ENCODE measurements around the gene HBG1. TPM values are rescaled to one million over a fixed set of nuclear protein-coding genes. Genes with fewer than 3 reads are reported as not detected.

HBG1 gene
- total RNA-seq, 2 experiments from 2014 or later = not detected

DNA sequence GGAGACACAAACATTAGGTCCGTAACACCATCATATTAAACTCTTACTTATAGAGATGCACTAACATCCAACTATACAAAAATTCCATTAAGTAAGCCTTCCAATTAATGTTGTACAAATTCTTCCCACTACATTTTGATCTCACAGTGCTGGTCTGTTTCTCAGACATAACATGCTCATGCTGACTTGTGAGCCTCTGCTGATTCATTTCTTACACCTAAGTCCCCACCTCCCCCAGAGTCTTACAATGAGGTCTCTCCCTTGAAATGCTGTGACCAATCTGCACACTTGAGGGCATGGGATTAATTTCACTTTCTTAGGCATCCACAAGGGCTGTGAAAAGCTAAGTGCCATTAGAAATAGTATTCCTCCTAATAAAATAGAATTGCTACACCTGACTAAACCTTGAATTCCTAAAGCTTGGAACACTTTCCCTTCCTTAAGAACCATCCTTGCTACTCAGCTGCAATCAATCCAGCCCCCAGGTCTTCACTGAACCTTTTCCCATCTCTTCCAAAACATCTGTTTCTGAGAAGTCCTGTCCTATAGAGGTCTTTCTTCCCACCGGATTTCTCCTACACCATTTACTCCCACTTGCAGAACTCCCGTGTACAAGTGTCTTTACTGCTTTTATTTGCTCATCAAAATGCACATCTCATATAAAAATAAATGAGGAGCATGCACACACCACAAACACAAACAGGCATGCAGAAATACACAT is 2.0 kb downstream of the HBG1 start:
- Mint-ChIP-seq H3K27me3 (peaks cover 4% of the 10 kb centered on the region), H3K4me3 (no peak overlapping the region), H3K27ac (no peak overlapping the region), H3K9me3 (no peaks in the 10 kb centered on the region), H3K36me3 (no peaks in the 10 kb centered on the region), H3K4me1 (no peaks in the 10 kb centered on the region)
- DNase-seq (no peak), ATAC-seq (ENCODE audit: low read depth) (no peak)
- POLR2A ChIA-PET = no interaction called here

DNA sequence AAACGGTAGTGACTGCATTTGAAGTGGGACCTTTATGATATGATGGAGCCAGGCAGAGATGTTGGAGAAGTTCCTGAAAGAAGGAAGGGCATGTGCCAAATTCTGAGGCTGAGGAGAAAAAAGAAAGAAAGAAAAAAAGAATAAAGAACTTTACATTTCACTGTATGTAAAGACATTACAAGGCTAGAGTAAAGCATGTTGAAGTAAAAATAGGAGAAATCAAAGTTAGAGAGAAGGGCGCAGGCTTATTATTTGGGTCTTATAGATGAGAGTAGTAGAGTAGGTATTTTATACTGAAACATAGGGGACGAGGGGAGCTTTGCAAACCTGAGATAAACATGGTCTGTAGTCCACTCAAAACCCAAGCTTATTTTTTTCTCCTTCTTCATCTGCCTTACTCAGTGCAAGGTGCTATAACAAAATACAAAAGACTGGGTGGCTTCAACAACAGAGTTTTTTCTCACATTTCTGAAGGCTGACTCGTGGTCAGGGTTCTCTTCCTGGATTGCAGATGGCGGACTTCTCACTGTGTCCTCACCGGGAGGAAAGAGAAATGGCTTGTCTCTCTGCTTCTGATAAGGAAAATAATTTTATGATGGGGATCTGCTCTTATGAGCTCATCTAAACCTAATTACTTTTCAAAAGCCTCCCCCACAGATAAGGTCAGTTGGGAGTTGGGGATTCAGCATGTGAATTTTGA is 2.7 kb downstream of the HBG1 start:
- Mint-ChIP-seq H3K9me3 (no peaks in the 10 kb centered on the region), H3K27me3 (peaks cover 4% of the 10 kb centered on the region), H3K4me1 (no peaks in the 10 kb centered on the region), H3K4me3 (no peak overlapping the region), H3K36me3 (no peaks in the 10 kb centered on the region), H3K27ac (no peak overlapping the region)
- POLR2A ChIA-PET = no interaction called here
- ATAC-seq (ENCODE audit: low read depth) (no peak), DNase-seq (no peak)

DNA sequence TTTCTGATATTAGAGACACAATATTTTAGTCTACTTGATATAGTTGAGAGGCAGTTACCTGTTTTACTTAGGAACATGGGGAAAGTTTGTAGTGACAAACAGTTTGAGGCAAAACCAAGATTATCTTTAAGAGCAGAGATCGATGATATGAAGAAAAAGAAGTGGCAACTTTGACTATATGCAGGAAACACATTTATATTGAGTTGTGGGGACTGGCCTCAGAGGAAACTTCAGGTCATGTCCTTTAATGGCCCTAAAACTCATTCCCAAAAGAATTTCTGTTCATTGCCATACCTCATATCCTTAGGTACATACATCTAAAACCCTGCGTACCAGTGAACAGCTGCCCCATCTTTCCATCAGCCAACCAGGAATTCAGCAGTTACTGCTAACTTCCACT is 4.5 kb downstream of the HBG1 start:
- DNase-seq = no peak

DNA sequence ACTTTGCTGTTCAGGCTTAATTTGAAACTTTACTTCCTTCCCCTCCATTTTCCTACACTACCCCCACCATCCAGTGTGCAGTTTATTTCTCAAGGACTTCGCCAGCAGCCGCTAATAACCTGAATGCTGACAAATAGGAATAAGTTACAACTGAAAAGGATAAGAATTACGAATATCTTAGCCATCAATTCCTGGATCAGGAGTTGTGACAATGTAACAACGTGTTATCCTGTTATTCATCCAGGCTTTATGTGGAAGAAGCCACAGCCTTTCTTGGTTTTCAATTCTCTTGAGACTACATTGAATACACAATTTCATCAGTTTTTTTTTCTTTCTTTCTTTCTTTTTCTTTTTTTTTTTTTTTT is 5.9 kb downstream of the HBG1 start:
- Mint-ChIP-seq H3K36me3 (no peaks in the 10 kb centered on the region), H3K4me3 (no peak overlapping the region), H3K27ac (no peak overlapping the region), H3K9me3 (no peaks in the 10 kb centered on the region), H3K4me1 (no peaks in the 10 kb centered on the region), H3K27me3 (peaks cover 3% of the 10 kb centered on the region)
- POLR2A ChIA-PET = no interaction called here
- ATAC-seq (ENCODE audit: low read depth) (no peak), DNase-seq (no peak)

More for the DNA sequence above, 4.5 kb downstream of the HBG1 start:
- ATAC-seq (ENCODE audit: low read depth) = no peak
- H3K4me3 Mint-ChIP-seq = no peak overlapping the region
- POLR2A ChIA-PET = no interaction called here
- no peak overlapping the region for H3K27ac Mint-ChIP-seq
- H3K4me1 Mint-ChIP-seq = no peaks in the 10 kb centered on the region
- no peaks in the 10 kb centered on the region for H3K9me3 Mint-ChIP-seq
- no peaks in the 10 kb centered on the region for H3K36me3 Mint-ChIP-seq
- H3K27me3 Mint-ChIP-seq = peaks cover 2% of the 10 kb centered on the region

DNA sequence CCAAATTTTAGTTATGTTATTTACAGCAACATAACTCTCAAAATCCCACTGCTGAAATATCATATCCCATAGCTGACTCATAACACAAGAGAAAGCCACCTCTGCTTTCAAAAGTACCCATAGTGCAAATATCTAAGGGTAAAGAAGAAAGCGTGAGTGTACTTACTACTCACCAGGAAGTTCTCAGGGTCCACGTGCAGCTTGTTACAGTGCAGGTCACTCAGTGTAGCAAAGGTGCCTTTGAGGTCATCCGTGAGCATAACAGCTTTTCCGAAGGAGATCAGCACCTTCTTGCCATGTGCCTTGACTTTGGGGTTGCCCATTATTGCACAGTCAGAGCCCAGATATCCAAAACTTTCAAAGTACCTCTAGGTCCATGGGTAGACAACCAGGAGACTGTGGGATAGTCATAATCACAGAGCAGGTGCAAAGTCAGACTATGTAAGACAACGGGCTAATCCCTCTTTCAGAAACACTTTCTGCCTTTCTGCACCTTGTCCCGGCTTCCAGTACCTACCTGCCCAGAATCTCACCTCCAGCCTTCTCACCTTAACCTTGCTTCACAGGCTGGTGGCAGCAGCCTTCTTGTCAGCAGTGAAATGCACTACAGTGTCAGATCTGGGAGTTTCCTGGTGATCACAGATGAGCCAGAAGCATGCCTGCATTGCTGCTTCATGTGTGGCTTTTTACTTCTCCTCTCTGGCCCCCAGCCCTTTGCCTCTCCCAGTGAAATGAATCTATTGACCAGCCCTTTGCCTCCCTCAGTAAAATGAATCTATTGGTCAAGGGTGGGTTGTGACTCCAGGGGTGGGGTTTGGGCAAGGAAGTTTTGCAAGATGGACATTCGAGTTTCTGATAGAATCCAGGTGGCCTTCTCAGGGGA is 6.5 kb downstream of the HBG1 start:
- Mint-ChIP-seq H3K4me1 (no peaks in the 10 kb centered on the region), H3K9me3 (no peaks in the 10 kb centered on the region), H3K27ac (no peak overlapping the region), H3K27me3 (peaks cover 3% of the 10 kb centered on the region), H3K36me3 (no peaks in the 10 kb centered on the region), H3K4me3 (no peak overlapping the region)
- ATAC-seq (ENCODE audit: low read depth) (no peak), DNase-seq (no peak)
- POLR2A ChIA-PET = no interaction called here

DNA sequence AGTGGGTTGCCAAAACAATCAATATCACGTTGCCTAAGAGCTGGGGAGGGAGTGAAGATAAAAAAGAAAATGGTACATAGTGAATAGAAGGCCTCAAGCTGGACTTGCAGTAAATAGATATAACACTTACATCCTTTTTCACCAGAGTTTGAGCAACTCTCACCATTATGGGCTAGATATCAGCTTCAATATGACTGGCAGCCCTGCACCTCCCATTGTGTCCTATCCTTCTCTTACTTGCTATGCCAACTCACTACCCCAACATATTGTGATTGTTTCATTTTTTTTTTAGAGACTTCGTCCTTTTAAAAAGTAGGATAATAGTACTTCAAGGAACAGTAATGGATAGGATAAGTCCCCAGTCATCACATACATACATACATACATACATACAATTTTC is 7.4 kb downstream of the HBG1 start:
- ATAC-seq (ENCODE audit: low read depth) (no peak), DNase-seq (no peak)
- Mint-ChIP-seq H3K4me1 (no peaks in the 10 kb centered on the region), H3K27ac (no peak overlapping the region), H3K9me3 (no peaks in the 10 kb centered on the region), H3K4me3 (no peak overlapping the region), H3K36me3 (no peaks in the 10 kb centered on the region), H3K27me3 (peaks cover 2% of the 10 kb centered on the region)
- POLR2A ChIA-PET = no interaction called here

DNA sequence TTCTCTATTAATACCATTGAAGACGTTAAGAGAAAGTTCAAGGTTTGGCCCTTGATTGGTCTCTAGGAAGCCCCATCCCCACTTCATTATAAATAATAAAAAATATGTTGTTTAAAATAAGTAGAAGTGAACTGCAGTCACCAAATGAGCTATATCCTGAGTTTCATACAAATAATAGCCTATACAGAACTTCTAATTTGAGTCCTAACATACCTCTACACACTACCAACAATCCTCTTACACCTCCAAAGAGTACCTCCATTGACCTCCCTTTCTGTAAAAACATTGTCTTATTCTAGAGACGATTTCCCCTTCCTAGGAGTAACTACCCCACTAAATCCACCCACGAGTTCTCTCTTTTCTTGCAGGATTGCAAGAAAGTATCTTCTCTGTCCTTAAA is 8.2 kb downstream of the HBG1 start:
- H3K36me3 Mint-ChIP-seq = no peaks in the 10 kb centered on the region

DNA sequence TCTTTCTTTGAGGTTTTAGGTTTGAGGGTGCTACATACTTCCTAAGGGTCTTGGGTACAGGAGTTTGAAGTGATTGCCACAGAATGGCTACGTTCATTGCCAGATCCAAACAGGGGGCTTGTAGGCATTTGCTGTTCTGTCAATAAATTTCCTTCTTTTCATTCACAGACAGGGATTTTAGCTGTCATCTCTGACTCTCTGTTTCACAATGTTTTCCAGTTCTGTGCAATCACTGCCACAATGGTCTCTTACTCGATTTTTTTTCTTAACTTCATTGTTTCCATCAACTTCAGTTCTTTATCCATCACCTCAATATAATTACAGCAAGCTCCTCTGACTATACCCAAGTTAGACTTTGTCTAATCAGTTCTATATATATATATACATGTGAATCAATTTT is 9.2 kb downstream of the HBG1 start:
- DNase-seq (no peak), ATAC-seq (ENCODE audit: low read depth) (no peak)
- H3K9me3 Mint-ChIP-seq = no peaks in the 10 kb centered on the region
- H3K27ac Mint-ChIP-seq = no peak overlapping the region
- peaks cover 8% of the 10 kb centered on the region for H3K27me3 Mint-ChIP-seq
- POLR2A ChIA-PET = no interaction called here
- no peaks in the 10 kb centered on the region for H3K4me1 Mint-ChIP-seq
- no peak overlapping the region for H3K4me3 Mint-ChIP-seq
- no peaks in the 10 kb centered on the region for H3K36me3 Mint-ChIP-seq

More for the DNA sequence above, 8.2 kb downstream of the HBG1 start:
- POLR2A ChIA-PET = no interaction called here
- DNase-seq = no peak
- no peak overlapping the region for H3K27ac Mint-ChIP-seq
- H3K27me3 Mint-ChIP-seq = peaks cover 2% of the 10 kb centered on the region
- H3K9me3 Mint-ChIP-seq = no peaks in the 10 kb centered on the region
- no peaks in the 10 kb centered on the region for H3K4me1 Mint-ChIP-seq
- no peak overlapping the region for H3K4me3 Mint-ChIP-seq
- ATAC-seq (ENCODE audit: low read depth) = no peak

DNA sequence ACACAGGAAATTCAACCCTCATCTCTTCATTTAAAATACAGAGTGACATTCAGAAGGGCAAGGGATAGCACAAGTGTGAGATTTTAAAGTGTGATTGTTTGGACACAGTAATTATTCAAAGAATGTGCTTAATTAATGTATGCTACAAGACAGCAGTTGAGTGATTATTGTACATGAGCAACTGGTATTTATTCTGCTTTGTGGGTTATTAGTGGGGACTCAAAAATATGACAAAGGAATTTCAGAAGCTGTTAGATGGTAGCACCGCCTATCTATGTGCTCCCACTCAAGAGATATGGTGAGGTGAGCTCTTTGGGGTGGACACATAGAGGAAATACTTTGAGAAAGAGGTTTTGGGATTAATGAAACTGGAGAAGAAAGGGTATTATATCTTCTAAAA is 9.6 kb downstream of the HBG1 start:
- POLR2A ChIA-PET = no interaction called here
- Mint-ChIP-seq H3K27me3 (peaks cover 11% of the 10 kb centered on the region), H3K9me3 (no peaks in the 10 kb centered on the region), H3K36me3 (no peaks in the 10 kb centered on the region), H3K4me1 (no peaks in the 10 kb centered on the region), H3K4me3 (no peak overlapping the region), H3K27ac (no peak overlapping the region)
- DNase-seq (no peak), ATAC-seq (ENCODE audit: low read depth) (no peak)

DNA sequence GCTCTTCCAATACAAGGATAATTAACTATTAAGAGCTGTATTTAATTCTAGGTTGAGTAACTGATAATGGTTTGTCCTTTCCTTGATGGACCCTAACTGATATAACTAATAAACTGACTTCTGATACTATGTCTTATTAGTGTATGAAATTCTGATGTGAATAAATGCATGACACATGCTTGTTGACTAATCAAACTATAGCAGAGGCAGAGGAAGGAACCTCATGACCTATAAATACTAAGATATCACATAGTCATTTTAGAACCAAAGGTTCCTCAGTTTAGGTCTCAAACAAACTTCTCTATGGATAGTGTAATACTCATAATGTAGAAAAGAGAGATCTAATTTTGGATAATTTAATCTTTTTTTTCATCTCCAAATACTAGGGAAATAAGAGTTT is 10.6 kb downstream of the HBG1 start:
- DNase-seq (no peak), ATAC-seq (ENCODE audit: low read depth) (no peak)
- H3K9me3 Mint-ChIP-seq = no peaks in the 10 kb centered on the region
- H3K4me1 Mint-ChIP-seq = peaks cover 5% of the 10 kb centered on the region
- no peak overlapping the region for H3K4me3 Mint-ChIP-seq
- H3K27ac Mint-ChIP-seq = no peak overlapping the region
- POLR2A ChIA-PET = no interaction called here
- peaks cover 11% of the 10 kb centered on the region for H3K27me3 Mint-ChIP-seq
- no peaks in the 10 kb centered on the region for H3K36me3 Mint-ChIP-seq

DNA sequence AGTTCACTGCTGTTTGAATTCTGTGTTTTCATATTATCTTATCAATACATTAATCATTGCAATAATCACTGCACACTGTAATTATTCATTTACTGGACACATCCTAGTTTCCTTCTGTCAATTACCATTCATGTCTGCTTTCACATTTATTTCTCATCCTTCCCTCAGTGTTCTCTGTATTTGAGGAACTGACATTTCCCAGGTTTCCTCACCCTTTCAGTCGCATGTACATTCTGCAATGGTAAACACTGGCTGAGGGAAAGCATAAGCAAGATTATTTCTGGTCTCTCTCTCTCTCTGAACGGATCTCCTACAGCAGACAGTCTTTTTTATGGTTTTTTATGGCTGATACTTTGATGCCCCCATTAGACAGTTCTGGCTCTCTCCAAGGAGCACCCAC is 11.2 kb downstream of the HBG1 start:
- peaks cover 5% of the 10 kb centered on the region for H3K4me1 Mint-ChIP-seq
- DNase-seq (no peak), ATAC-seq (ENCODE audit: low read depth) (no peak)
- H3K27ac Mint-ChIP-seq = no peak overlapping the region
- no peak overlapping the region for H3K4me3 Mint-ChIP-seq
- H3K36me3 Mint-ChIP-seq = no peaks in the 10 kb centered on the region
- H3K27me3 Mint-ChIP-seq = peaks cover 11% of the 10 kb centered on the region
- POLR2A ChIA-PET = no interaction called here
- H3K9me3 Mint-ChIP-seq = no peaks in the 10 kb centered on the region

DNA sequence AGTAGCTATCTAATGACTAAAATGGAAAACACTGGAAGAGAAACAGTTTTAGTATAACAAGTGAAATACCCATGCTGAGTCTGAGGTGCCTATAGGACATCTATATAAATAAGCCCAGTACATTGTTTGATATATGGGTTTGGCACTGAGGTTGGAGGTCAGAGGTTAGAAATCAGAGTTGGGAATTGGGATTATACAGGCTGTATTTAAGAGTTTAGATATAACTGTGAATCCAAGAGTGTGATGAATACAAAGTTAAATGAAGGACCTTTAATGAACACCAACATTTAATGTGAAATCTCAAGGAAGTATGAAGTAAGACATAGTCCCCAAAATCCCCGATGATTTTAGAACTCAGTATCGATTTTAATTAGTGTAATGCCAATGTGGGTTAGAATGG is 12.2 kb downstream of the HBG1 start:
- H3K9me3 Mint-ChIP-seq = no peaks in the 10 kb centered on the region
- H3K36me3 Mint-ChIP-seq = no peaks in the 10 kb centered on the region
- H3K27ac Mint-ChIP-seq = no peak overlapping the region
- no peak overlapping the region for H3K4me3 Mint-ChIP-seq
- ATAC-seq (ENCODE audit: low read depth) (no peak), DNase-seq (no peak)
- POLR2A ChIA-PET = no interaction called here
- peaks cover 5% of the 10 kb centered on the region for H3K4me1 Mint-ChIP-seq
- peaks cover 11% of the 10 kb centered on the region for H3K27me3 Mint-ChIP-seq

DNA sequence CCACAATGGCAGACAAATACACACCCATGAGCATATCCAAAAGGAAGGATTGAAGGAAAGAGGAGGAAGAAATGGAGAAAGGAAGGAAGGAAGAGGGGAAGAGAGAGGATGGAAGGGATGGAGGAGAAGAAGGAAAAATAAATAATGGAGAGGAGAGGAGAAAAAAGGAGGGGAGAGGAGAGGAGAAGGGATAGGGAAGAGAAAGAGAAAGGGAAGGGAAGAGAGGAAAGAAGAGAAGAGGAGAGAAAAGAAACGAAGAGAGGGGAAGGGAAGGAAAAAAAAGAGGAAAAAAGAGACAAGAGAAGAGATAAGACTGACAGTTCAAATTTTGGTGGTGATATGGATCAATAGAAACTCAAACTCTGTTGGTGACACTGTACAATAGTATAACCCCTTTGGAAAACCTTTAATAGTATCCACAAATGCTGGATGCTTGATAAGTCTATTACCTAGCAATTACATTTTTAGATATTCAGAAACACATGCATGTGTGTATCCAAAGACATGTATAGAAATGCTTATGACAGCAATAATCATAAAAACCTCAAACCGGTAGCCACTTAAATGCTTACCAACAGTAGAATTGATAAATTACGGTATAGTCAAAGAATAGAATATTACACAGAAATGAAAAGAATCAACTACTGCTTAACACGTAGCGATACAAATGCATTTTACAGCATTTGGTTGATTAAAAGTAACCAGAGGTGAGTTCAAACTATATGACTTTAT is 14.1 kb downstream of the HBG1 start:
- H3K9me3 Mint-ChIP-seq = no peaks in the 10 kb centered on the region
- POLR2A ChIA-PET = no interaction called here
- H3K27me3 Mint-ChIP-seq = peaks cover 18% of the 10 kb centered on the region
- peaks cover 5% of the 10 kb centered on the region for H3K4me1 Mint-ChIP-seq
- H3K4me3 Mint-ChIP-seq = no peak overlapping the region
- no peak for DNase-seq
- no peak overlapping the region for H3K27ac Mint-ChIP-seq
- no peaks in the 10 kb centered on the region for H3K36me3 Mint-ChIP-seq
- ATAC-seq (ENCODE audit: low read depth) = no peak

All from activated naive CD8-positive, alpha-beta T cell treated with anti-CD3 and anti-CD28 coated beads, Interleukin-2, amount 10 ng/mL, durations not matched to agents 7 days and 5 days (primary cell).